ENCODE results near the gene HOXC9.

HOXC9 gene

GRCh38 chr12:53987787-53988230 is 12.2 kb upstream of the HOXC9 start:
- H3K4me1 ChIP-seq (ENCODE audit: insufficient read depth, low read length, poor library complexity, severe bottlenecking) = peaks cover 55% of the 10 kb centered on the region
- no peaks in the 10 kb centered on the region for H3K9me3 ChIP-seq (ENCODE audit: insufficient read depth, low read depth, low read length)

GRCh38 chr12:53988541-53989226 is 11.3 kb upstream of the HOXC9 start:
- H3K4me1 ChIP-seq (ENCODE audit: insufficient read depth, low read length, poor library complexity, severe bottlenecking) = peaks cover 55% of the 10 kb centered on the region
- no peaks in the 10 kb centered on the region for H3K9me2 ChIP-seq (replicated peaks; ENCODE audit: low read depth, low read length)
- H2AFZ ChIP-seq (ENCODE audit: low read length) = peak overlapping the region; percentile 73
- no peaks in the 10 kb centered on the region for H3K36me3 ChIP-seq (ENCODE audit: insufficient read depth, low read length)
- TF ChIP-seq CTCF (conservative IDR thresholded peaks at IDR 0.05; ENCODE audit: low read length) = no peak
- no peak for TF ChIP-seq EZH2phosphoT487 (IDR thresholded peaks at IDR 0.05; ENCODE audit: borderline replicate concordance)
- H3K4me3 ChIP-seq (ENCODE audit: low read length, poor library complexity, severe bottlenecking) = peak overlapping the region; percentile 84
- no peaks in the 10 kb centered on the region for H4K20me1 ChIP-seq (ENCODE audit: insufficient read depth, low read length, poor library complexity, severe bottlenecking)
- no peaks in the 10 kb centered on the region for H3F3A ChIP-seq (ENCODE audit: low read depth)
- peaks cover 30% of the 10 kb centered on the region; the same call in 1 of the 2 replicates for H3K79me2 ChIP-seq (ENCODE audit: insufficient read depth, low read length)
- H3K27me3 ChIP-seq (ENCODE audit: insufficient read depth, low read length, poor library complexity, severe bottlenecking) = no peaks in the 10 kb centered on the region
- no peaks in the 10 kb centered on the region for H3K9me3 ChIP-seq (ENCODE audit: insufficient read depth, low read depth, low read length)
- H3K4me2 ChIP-seq (ENCODE audit: low read depth, low read length, poor library complexity, severe bottlenecking) = peak overlapping the region; percentile 98
- H3K9ac ChIP-seq (ENCODE audit: low read depth, low read length, poor library complexity, severe bottlenecking) = peak overlapping the region; percentile 74

More at GRCh38 chr12:53987787-53988230, 12.2 kb upstream of the HOXC9 start:
- H3K4me3 ChIP-seq (ENCODE audit: low read length, poor library complexity, severe bottlenecking) = peak overlapping the region; percentile 84
- H3K9ac ChIP-seq (ENCODE audit: low read depth, low read length, poor library complexity, severe bottlenecking) = peak overlapping the region; percentile 74
- H3K27me3 ChIP-seq (ENCODE audit: insufficient read depth, low read length, poor library complexity, severe bottlenecking) = no peaks in the 10 kb centered on the region
- H3K4me2 ChIP-seq (ENCODE audit: low read depth, low read length, poor library complexity, severe bottlenecking) = peak overlapping the region; percentile 98
- no peaks in the 10 kb centered on the region for H3K9me2 ChIP-seq (replicated peaks; ENCODE audit: low read depth, low read length)
- no peaks in the 10 kb centered on the region for H3K36me3 ChIP-seq (ENCODE audit: insufficient read depth, low read length)
- TF ChIP-seq EZH2phosphoT487 (IDR thresholded peaks at IDR 0.05; ENCODE audit: borderline replicate concordance) (no peak), CTCF (conservative IDR thresholded peaks at IDR 0.05; ENCODE audit: low read length) (no peak)
- H3F3A ChIP-seq (ENCODE audit: low read depth) = no peaks in the 10 kb centered on the region
- H3K79me2 ChIP-seq (ENCODE audit: insufficient read depth, low read length) = peaks cover 24% of the 10 kb centered on the region; the same call in 1 of the 2 replicates
- H2AFZ ChIP-seq (ENCODE audit: low read length) = no peak overlapping the region
- no peaks in the 10 kb centered on the region for H4K20me1 ChIP-seq (ENCODE audit: insufficient read depth, low read length, poor library complexity, severe bottlenecking)

DNA sequence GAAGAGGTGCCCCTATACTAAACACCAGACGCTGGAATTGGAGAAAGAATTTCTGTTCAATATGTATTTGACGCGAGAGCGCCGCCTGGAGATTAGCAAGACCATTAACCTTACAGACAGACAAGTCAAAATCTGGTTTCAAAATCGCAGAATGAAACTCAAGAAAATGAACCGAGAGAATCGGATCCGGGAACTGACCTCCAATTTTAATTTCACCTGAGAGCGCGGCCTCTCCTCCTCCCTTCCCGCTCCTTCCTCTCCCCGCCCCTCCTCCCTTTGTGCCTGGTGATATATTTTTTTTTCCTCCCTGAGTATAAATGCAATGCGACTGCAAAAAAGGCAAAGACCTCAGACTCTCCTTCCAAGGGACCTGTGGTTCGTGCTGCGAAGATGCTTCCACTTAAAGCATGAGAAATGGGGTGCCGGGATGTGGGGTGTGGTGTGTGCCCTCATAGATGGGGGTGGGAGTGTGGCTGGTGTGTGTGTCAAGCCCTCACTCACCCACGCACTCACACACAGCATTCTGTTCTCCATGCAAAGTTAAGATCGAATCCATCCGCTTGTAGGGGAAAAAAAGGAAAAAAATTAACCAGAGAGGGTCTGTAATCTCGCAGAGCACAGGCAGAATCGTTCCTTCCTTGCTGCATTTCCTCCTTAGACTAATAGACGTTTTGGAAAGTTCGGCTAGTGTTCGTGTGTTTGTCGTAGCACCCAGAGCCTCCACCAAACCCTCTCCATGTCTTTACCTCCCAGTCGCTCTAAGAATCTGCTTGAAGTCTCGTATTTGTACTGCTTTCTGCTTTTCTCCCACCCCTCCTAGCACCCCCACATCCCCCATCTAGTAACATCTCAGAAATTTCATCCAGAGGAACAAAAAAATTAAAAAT is 10.5 kb upstream of the HOXC9 start:
- Histone ChIP-seq H3K36me3 (ENCODE audit: insufficient read depth, low read length) (no peaks in the 10 kb centered on the region), H3K4me3 (ENCODE audit: low read length, poor library complexity, severe bottlenecking) (peak overlapping the region; percentile 84), H3K4me2 (ENCODE audit: low read depth, low read length, poor library complexity, severe bottlenecking) (peak overlapping the region; percentile 98), H3K4me1 (ENCODE audit: insufficient read depth, low read length, poor library complexity, severe bottlenecking) (peaks cover 55% of the 10 kb centered on the region), H3F3A (ENCODE audit: low read depth) (no peaks in the 10 kb centered on the region), H3K79me2 (ENCODE audit: insufficient read depth, low read length) (peaks cover 31% of the 10 kb centered on the region), H2AFZ (ENCODE audit: low read length) (peak overlapping the region; percentile 73), H3K27me3 (ENCODE audit: insufficient read depth, low read length, poor library complexity, severe bottlenecking) (no peaks in the 10 kb centered on the region), H4K20me1 (ENCODE audit: insufficient read depth, low read length, poor library complexity, severe bottlenecking) (no peaks in the 10 kb centered on the region), H3K9me2 (replicated peaks; ENCODE audit: low read depth, low read length) (no peaks in the 10 kb centered on the region), H3K9ac (ENCODE audit: low read depth, low read length, poor library complexity, severe bottlenecking) (peak overlapping the region; percentile 74), H3K9me3 (ENCODE audit: insufficient read depth, low read depth, low read length) (no peaks in the 10 kb centered on the region)
- TF ChIP-seq EZH2phosphoT487 (IDR thresholded peaks at IDR 0.05; ENCODE audit: borderline replicate concordance) = no peak
- peak; percentile 80 for TF ChIP-seq CTCF (conservative IDR thresholded peaks at IDR 0.05; ENCODE audit: low read length)

Measured in Loucy (cell line).